Small intestine (tissue), 7 donors: ENCODE data around the gene FOXO1. TPM values are rescaled to one million over a fixed set of nuclear protein-coding genes. Genes with fewer than 3 reads are reported as not detected.
"Not testable (repeated sequence)": the region's sequence is repeated elsewhere in the genome, so short reads cannot be mapped to it uniquely, and the experiment has no call there.

Source experiments
- DNase-seq, 2 donors: peaks; one replicate each; pipeline versions ENCODE4 v3.0.0 to v3.0.0-alpha.2; 2013
- FAIRE-seq: peaks from 2 replicates; lab custom pipeline; 2012; peaks lifted over from hg19 to GRCh38; lab: Jason Lieb, UNC
- H3K27ac ChIP-seq, 3 donors: one replicate each; pipeline ENCODE4 v1.5.1; 2013; ENCODE audit warnings: low read length in 2 of 3, mild to moderate bottlenecking in 2 of 3, control low read depth in 1 of 3, inconsistent platforms in 1 of 3, low read depth in 1 of 3, moderate library complexity in 1 of 3
- H3K27me3 ChIP-seq, 3 donors: one replicate each; pipeline ENCODE4 v1.6.1; 2013; ENCODE audit warnings: low read length in 3 of 3, inconsistent platforms in 1 of 3; ENCODE audit not compliant: control insufficient read depth in 3 of 3, insufficient read depth in 3 of 3
- H3K36me3 ChIP-seq, 3 donors: one replicate each; pipeline ENCODE4 v1.6.1; 2013; ENCODE audit warnings: low read length in 3 of 3, inconsistent platforms in 1 of 3, low read depth in 1 of 3, mild to moderate bottlenecking in 1 of 3, moderate library complexity in 1 of 3; ENCODE audit not compliant: control insufficient read depth in 3 of 3, insufficient read depth in 2 of 3
- H3K4me1 ChIP-seq, 3 donors: one replicate each; pipeline ENCODE4 v1.6.1; 2013; ENCODE audit warnings: low read length in 2 of 3, inconsistent platforms in 1 of 3, low read depth in 1 of 3, mild to moderate bottlenecking in 1 of 3, moderate library complexity in 1 of 3; ENCODE audit not compliant: control insufficient read depth in 3 of 3, insufficient read depth in 2 of 3
- H3K4me3 ChIP-seq, 3 donors: one replicate each; pipeline ENCODE4 v1.5.1; 2013; ENCODE audit warnings: low read length in 3 of 3, control low read depth in 1 of 3, inconsistent platforms in 1 of 3, low read depth in 1 of 3, mild to moderate bottlenecking in 1 of 3, moderate library complexity in 1 of 3
- H3K9me3 ChIP-seq, 2 donors: one replicate each; pipeline ENCODE4 v1.6.1; 2013; ENCODE audit warnings: low read depth in 1 of 2, low read length in 1 of 2; ENCODE audit not compliant: control insufficient read depth in 2 of 2, insufficient read depth in 1 of 2
- WGBS, 3 donors: extraction: QIAGEN DNeasy Blood & Tissue Kit; methylation state at CpG; one replicate each; pipeline ENCODE4 v1.1.7; 2013; 5-methylcytosine and 5-hydroxymethylcytosine counted together
- polyA plus RNA-seq, 4 donors: library from polyadenylated mRNA; stranded (reverse) in 3 of 4; unstranded in 1 of 4; fragments of 200-250 nt in 3 of 4; fragments of 120-200 nt in 1 of 4; gene quantifications; one replicate each; pipeline versions ENCODE4 v1.2.1 to v1.2.3, GENCODE V29; 2013
- donor health status: healthy with polysubstance abuse.
- donor health status: control.
- donor health status: control.
- donor health status: Bipolar disorder and iron deficiency.
- donor health status: healthy.

Gene FOXO1
- polyA plus RNA-seq, 4 donors = 4.0 to 10.1 (median 7.1) TPM

- DNase-seq = peak in 1 of 2 donors; percentile 68
- H3K36me3 ChIP-seq, H3K9me3 ChIP-seq, H3K27me3 ChIP-seq, H3K4me1 ChIP-seq, FAIRE-seq: not testable (repeated sequence)
- 0 to 6% (median 1%) methylated on average over 12 to 17 of the region's 17 CpGs for WGBS, 3 donors
- Histone ChIP-seq H3K4me3 (peak overlapping the region; percentile 67 to 100 (median 99)), H3K27ac (peak overlapping the region; percentile 77 to 99 (median 99))
Measured at GRCh38 chr13:40664100-40664349, 2.4 kb downstream of the FOXO1 start.

GRCh38 chr13:40662866-40663265, 3.6 kb downstream of the FOXO1 start:
- Histone ChIP-seq H3K27me3 (peaks cover 0 to 4% (median 0%) of the 10 kb centered on the region in 3 donors), H3K36me3 (no peaks in the 10 kb centered on the region), H3K27ac (peak overlapping the region in 1 of 3 donors; percentile 44), H3K4me1 (peaks cover 2 to 9% (median 8%) of the 10 kb centered on the region in 3 donors), H3K9me3 (no peaks in the 10 kb centered on the region), H3K4me3 (peak overlapping the region in 1 of 3 donors; percentile 21)
- DNase-seq = no peak
- FAIRE-seq = no peak

- Histone ChIP-seq H3K4me1 (peaks cover 0 to 6% (median 3%) of the 10 kb centered on the region in 3 donors), H3K9me3 (no peaks in the 10 kb centered on the region), H3K27me3 (peaks cover 0 to 4% (median 0%) of the 10 kb centered on the region in 3 donors), H3K36me3 (no peaks in the 10 kb centered on the region), H3K27ac (no peak overlapping the region), H3K4me3 (no peak overlapping the region)
- FAIRE-seq = no peak
- WGBS, 3 donors = 78 to 87% (median 81%) methylated on average over 10 of the region's 10 CpGs
- no peak for DNase-seq
Measured at GRCh38 chr13:40661875-40662665, 4.4 kb downstream of the FOXO1 start.

DNA sequence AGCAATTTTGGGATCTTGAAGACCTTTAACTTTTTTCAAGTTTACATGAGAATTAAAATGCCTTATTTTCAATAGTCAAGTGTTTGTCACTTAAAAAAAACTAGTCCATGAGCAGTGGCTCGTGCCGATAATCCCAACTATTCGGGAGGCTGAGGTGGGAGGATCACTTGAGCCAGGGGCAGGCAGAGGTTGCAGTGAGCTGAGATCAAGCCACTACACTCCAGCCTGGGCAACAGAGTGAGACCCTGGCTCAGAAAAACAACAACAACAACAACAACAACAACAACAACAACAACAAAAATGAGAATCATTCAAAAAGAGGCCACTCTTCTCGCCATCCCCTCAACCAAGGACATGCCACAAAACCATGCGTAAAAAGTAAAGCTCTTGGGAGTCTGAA, 5.7 kb downstream of the FOXO1 start:
- no peak for DNase-seq
- Histone ChIP-seq H3K36me3 (no peaks in the 10 kb centered on the region), H3K4me1 (peaks cover 0 to 6% (median 3%) of the 10 kb centered on the region in 3 donors), H3K27ac (no peak overlapping the region), H3K27me3 (peaks cover 0 to 4% (median 0%) of the 10 kb centered on the region in 3 donors), H3K4me3 (no peak overlapping the region), H3K9me3 (no peaks in the 10 kb centered on the region)
- WGBS, 3 donors = 94 to 97% (median 97%) methylated on average over 5 of the region's 5 CpGs
- no peak for FAIRE-seq

GRCh38 chr13:40660141-40660664, 6.2 kb downstream of the FOXO1 start:
- FAIRE-seq (no peak), DNase-seq (no peak)
- peaks cover 0 to 4% (median 0%) of the 10 kb centered on the region in 3 donors for H3K27me3 ChIP-seq
- peaks cover 0 to 6% (median 3%) of the 10 kb centered on the region in 3 donors for H3K4me1 ChIP-seq
- no peaks in the 10 kb centered on the region for H3K36me3 ChIP-seq
- 85 to 95% (median 85%) methylated on average over 4 of the region's 4 CpGs for WGBS, 3 donors
- H3K27ac ChIP-seq = no peak overlapping the region
- H3K4me3 ChIP-seq = no peak overlapping the region
- H3K9me3 ChIP-seq = no peaks in the 10 kb centered on the region

GRCh38 chr13:40657951-40658350, 8.5 kb downstream of the FOXO1 start:
- FAIRE-seq = no peak
- no peaks in the 10 kb centered on the region for H3K9me3 ChIP-seq
- 82 to 87% (median 86%) methylated on average over 4 of the region's 4 CpGs for WGBS, 3 donors
- no peaks in the 10 kb centered on the region for H3K27me3 ChIP-seq
- H3K27ac ChIP-seq = no peak overlapping the region
- no peaks in the 10 kb centered on the region for H3K36me3 ChIP-seq
- DNase-seq = no peak
- no peak overlapping the region for H3K4me3 ChIP-seq
- H3K4me1 ChIP-seq = peaks cover 0 to 9% (median 3%) of the 10 kb centered on the region in 3 donors

GRCh38 chr13:40657307-40657706, 9.1 kb downstream of the FOXO1 start:
- H3K9me3 ChIP-seq = no peaks in the 10 kb centered on the region
- no peak overlapping the region for H3K27ac ChIP-seq
- DNase-seq (no peak), FAIRE-seq (no peak)
- 91 to 97% (median 92%) methylated on average over 5 of the region's 5 CpGs for WGBS, 3 donors
- no peaks in the 10 kb centered on the region for H3K36me3 ChIP-seq
- H3K27me3 ChIP-seq = no peaks in the 10 kb centered on the region
- peaks cover 0 to 9% (median 0%) of the 10 kb centered on the region in 3 donors for H3K4me1 ChIP-seq
- H3K4me3 ChIP-seq = no peak overlapping the region

- H3K9me3 ChIP-seq = no peaks in the 10 kb centered on the region
- no peak for FAIRE-seq
- DNase-seq = no peak
- WGBS, 3 donors = 54 to 65% (median 61%) methylated on average over 1 of the region's 1 CpG
- H3K36me3 ChIP-seq = no peaks in the 10 kb centered on the region
- H3K27ac ChIP-seq = no peak overlapping the region
- no peak overlapping the region for H3K4me3 ChIP-seq
- peaks cover 0 to 15% (median 0%) of the 10 kb centered on the region in 3 donors for H3K4me1 ChIP-seq
- H3K27me3 ChIP-seq = no peaks in the 10 kb centered on the region
Measured at GRCh38 chr13:40656358-40656757, 10.1 kb downstream of the FOXO1 start.
